ENCODE measurements around the gene PDPR. TPM values are rescaled to one million over a fixed set of nuclear protein-coding genes. Genes with fewer than 3 reads are reported as not detected.
"Not testable (repeated sequence)": the region's sequence is repeated elsewhere in the genome, so short reads cannot be mapped to it uniquely, and the experiment has no call there.

PDPR gene
- polyA plus RNA-seq, 1 donor from 2014 or later, result 12.3 TPM

- Histone ChIP-seq H3K79me2 (replicated peaks; ENCODE audit: insufficient read depth, low read length) (no peaks in the 10 kb centered on the region), H3K27ac (ENCODE audit: low read length) (no peak overlapping the region), H3K9me3 (ENCODE audit: low read length) (no peaks in the 10 kb centered on the region), H3F3A (ENCODE audit: insufficient read depth, low read length, poor library complexity, severe bottlenecking) (no peaks in the 10 kb centered on the region), H3K9ac (ENCODE audit: low read length) (no peak overlapping the region), H2AFZ (ENCODE audit: low read depth, low read length) (no peak overlapping the region), H4K20me1 (ENCODE audit: insufficient read depth) (no peaks in the 10 kb centered on the region), H3K4me2 (ENCODE audit: low read length) (no peak overlapping the region), H3K9me2 (ENCODE audit: insufficient read depth, low read length) (no peaks in the 10 kb centered on the region), H3K36me3 (ENCODE audit: insufficient read depth, low read length) (peaks cover 16% of the 10 kb centered on the region), H3K4me3 (ENCODE audit: low read length) (no peak overlapping the region), H3K27me3 (ENCODE audit: insufficient read depth, low read depth, low read length) (no peaks in the 10 kb centered on the region)
- TF ChIP-seq MXI1 (conservative IDR thresholded peaks at IDR 0.05; ENCODE audit: poor library complexity, severe bottlenecking) (no peak), CTCF (IDR thresholded peaks at IDR 0.05; ENCODE audit: poor library complexity, severe bottlenecking) (no peak), SMC3 (conservative IDR thresholded peaks at IDR 0.05; ENCODE audit: poor library complexity) (no peak), POLR2AphosphoS5 (IDR thresholded peaks at IDR 0.05) (no peak), RAD21 (conservative IDR thresholded peaks at IDR 0.05) (no peak), REST (IDR thresholded peaks at IDR 0.05; ENCODE audit: borderline replicate concordance) (no peak), TAF1 (IDR thresholded peaks at IDR 0.05; ENCODE audit: low read depth) (no peak), EP300 (conservative IDR thresholded peaks at IDR 0.05; ENCODE audit: poor library complexity, severe bottlenecking) (no peak), EZH2 (IDR thresholded peaks at IDR 0.05; ENCODE audit: borderline replicate concordance, insufficient read depth, low read length, poor library complexity, severe bottlenecking) (no peak)
Observed at GRCh38 chr16:70152578-70153302, 38.6 kb downstream of the PDPR start.

- not testable (repeated sequence) for H3K9me3 ChIP-seq (ENCODE audit: low read length); H3F3A ChIP-seq (ENCODE audit: insufficient read depth, low read length, poor library complexity, severe bottlenecking); H3K9me2 ChIP-seq (ENCODE audit: insufficient read depth, low read length); H3K4me2 ChIP-seq (ENCODE audit: low read length); H3K27ac ChIP-seq (ENCODE audit: low read length); H3K27me3 ChIP-seq (ENCODE audit: insufficient read depth, low read depth, low read length); H3K79me2 ChIP-seq (replicated peaks; ENCODE audit: insufficient read depth, low read length); H2AFZ ChIP-seq (ENCODE audit: low read depth, low read length); H3K9ac ChIP-seq (ENCODE audit: low read length); H3K4me3 ChIP-seq (ENCODE audit: low read length); H4K20me1 ChIP-seq (ENCODE audit: insufficient read depth)
- peaks cover 16% of the 10 kb centered on the region for H3K36me3 ChIP-seq (ENCODE audit: insufficient read depth, low read length)
Observed at GRCh38 chr16:70154736-70155135, 40.6 kb downstream of the PDPR start.

Measured in neural cell (in vitro differentiated cells).